Measurements from ENCODE around the gene FMO2.

Gene FMO2

DNA sequence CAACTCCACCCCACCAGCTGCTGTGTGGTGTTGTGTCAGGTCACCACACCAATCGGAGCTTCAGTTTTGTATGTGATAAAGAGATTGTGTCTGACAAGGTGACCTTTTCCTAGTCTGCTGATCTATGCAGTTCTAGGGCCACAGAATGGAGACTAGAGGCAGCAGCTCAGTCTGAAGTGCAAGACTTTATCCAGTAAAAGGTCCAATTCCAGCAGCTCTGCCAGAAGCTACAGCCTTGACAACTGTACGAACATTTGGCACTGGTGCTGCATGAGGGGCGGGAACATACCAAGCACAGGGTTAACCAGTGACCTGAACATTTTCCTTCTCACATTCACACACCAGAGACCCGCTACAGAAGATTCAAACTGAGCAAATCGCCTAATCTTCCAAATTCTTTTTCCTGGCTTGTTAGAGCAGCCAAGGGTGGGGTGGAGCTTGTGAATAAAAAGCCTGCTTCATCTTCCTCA lies 72.5 kb downstream of the FMO2 start:
- DNase-seq (ENCODE audit: low read depth): no peak

DNA sequence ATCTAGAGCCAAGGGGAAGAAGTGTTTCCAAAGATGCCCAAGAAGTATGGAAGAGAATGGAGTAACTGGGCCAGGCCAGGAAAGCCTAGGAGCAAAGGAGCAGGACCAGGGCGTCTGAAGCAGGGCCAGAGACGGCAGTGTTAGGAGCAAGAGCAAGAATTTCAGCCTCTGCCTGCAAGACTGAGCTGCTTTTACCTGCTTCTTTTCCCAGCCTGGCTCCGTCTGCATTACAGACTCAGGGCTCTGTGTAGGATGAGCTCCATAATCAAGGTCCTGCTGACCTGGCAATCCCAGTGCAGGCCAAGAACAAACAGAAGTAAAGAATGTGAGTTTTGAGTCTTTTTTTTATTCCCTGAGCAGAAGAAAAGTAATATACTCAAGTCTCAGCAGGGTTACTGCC lies 73.3 kb downstream of the FMO2 start:
- DNase-seq (ENCODE audit: low read depth): no peak

DNA sequence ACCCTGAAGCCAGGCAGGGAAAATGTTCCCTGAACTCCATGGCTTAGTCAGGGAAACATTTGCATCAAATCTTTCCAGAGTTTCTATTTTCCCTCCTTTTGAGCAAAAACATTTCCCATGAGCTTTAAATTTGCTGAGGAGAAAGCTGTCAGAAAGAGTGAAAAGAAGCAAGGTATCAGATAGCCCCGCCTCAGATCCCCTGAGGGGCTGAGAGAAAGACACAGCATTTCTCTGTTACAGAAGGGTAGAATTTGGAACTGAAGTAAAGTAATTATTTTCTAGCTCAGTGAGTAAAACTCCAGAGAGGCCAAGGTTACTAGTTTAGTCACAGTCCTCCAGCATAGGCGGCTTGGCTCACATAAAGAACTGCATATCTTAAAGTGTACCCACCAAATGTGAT lies 73.8 kb downstream of the FMO2 start:
- DNase-seq (ENCODE audit: low read depth): no peak
